Stimulated activated CD8-positive, alpha-beta memory T cell treated with anti-CD3 and anti-CD28 coated beads, Interleukin-2, amount 100 ng/mL, for 1 hour (primary cell): ENCODE results near the gene ERMN.
"Not testable (repeated sequence)": the region's sequence is repeated elsewhere in the genome, so short reads cannot be mapped to it uniquely, and the experiment has no call there.

Source experiments
- DNase-seq, 2 donors: peaks; one replicate each; pipeline ENCODE4 v3.0.0-alpha.2; 2020; ENCODE audit warnings: low read depth in 2 of 2

Gene ERMN

GRCh38 chr2:157292853-157293252 lies 32.8 kb downstream of the ERMN start:
- DNase-seq, result no peak

GRCh38 chr2:157291018-157291417 lies 34.6 kb downstream of the ERMN start:
- DNase-seq, result no peak

GRCh38 chr2:157290525-157290924 lies 35.1 kb downstream of the ERMN start:
- DNase-seq, result no peak

- no peak for DNase-seq
These were observed 38.5 kb downstream of the ERMN start for GRCh38 chr2:157287160-157287559.

GRCh38 chr2:157283468-157283867 lies 42.2 kb downstream of the ERMN start:
- no peak for DNase-seq

- DNase-seq, result no peak
These were observed 44.3 kb downstream of the ERMN start for GRCh38 chr2:157281316-157281715.

- not testable (repeated sequence) for DNase-seq
These were observed 46.3 kb downstream of the ERMN start for GRCh38 chr2:157279311-157279710.

- no peak for DNase-seq
These were observed 53.9 kb downstream of the ERMN start for GRCh38 chr2:157271590-157272203.

- no peak for DNase-seq
These were observed 55.7 kb downstream of the ERMN start for GRCh38 chr2:157269922-157270321.

- no peak for DNase-seq
These were observed 56.6 kb downstream of the ERMN start for GRCh38 chr2:157269060-157269459.
